ENCODE measurements around the gene OTX2.
A peak's percentile ranks its signal among the peaks of the same experiment; 100 is the strongest.

Gene OTX2

GRCh38 chr14:56803816-56804535, 6.3 kb downstream of the OTX2 start:
- Histone ChIP-seq H3K9ac (ENCODE audit: low read length in 2 of 2) (no peak overlapping the region), H3K27me3 (ENCODE audit: control insufficient read depth in 1 of 2, insufficient read depth in 2 of 2, low read length in 2 of 2) (peaks cover 62 to 85% of the 10 kb centered on the region in 2 donors), H3K4me1 (ENCODE audit: control insufficient read depth, insufficient read depth, low read length) (peaks cover 10% of the 10 kb centered on the region), H3K27ac (ENCODE audit: low read length) (no peak overlapping the region), H3K36me3 (ENCODE audit: control insufficient read depth in 2 of 2, insufficient read depth in 2 of 2, low read length in 2 of 2) (no peaks in the 10 kb centered on the region), H3K4me3 (ENCODE audit: low read length in 2 of 2) (no peak overlapping the region), H3K9me3 (ENCODE audit: control insufficient read depth in 2 of 2, low read length in 2 of 2) (peaks cover 0 to 1% of the 10 kb centered on the region in 2 donors)

GRCh38 chr14:56801920-56802319, 8.4 kb downstream of the OTX2 start:
- Histone ChIP-seq H3K27ac (ENCODE audit: low read length) (no peak overlapping the region), H3K36me3 (ENCODE audit: control insufficient read depth in 2 of 2, insufficient read depth in 2 of 2, low read length in 2 of 2) (no peaks in the 10 kb centered on the region), H3K9ac (ENCODE audit: low read length in 2 of 2) (no peak overlapping the region), H3K9me3 (ENCODE audit: control insufficient read depth in 2 of 2, low read length in 2 of 2) (peaks cover 0 to 3% of the 10 kb centered on the region in 2 donors), H3K4me1 (ENCODE audit: control insufficient read depth, insufficient read depth, low read length) (peaks cover 11% of the 10 kb centered on the region), H3K4me3 (ENCODE audit: low read length in 2 of 2) (no peak overlapping the region), H3K27me3 (ENCODE audit: control insufficient read depth in 1 of 2, insufficient read depth in 2 of 2, low read length in 2 of 2) (peaks cover 62 to 85% of the 10 kb centered on the region in 2 donors)

GRCh38 chr14:56799343-56799645, 11.0 kb downstream of the OTX2 start:
- H3K27me3 ChIP-seq (ENCODE audit: control insufficient read depth in 1 of 2, insufficient read depth in 2 of 2, low read length in 2 of 2) = peaks cover 66 to 87% of the 10 kb centered on the region in 2 donors
- no peak overlapping the region for H3K9ac ChIP-seq (ENCODE audit: low read length in 2 of 2)
- H3K4me1 ChIP-seq (ENCODE audit: control insufficient read depth, insufficient read depth, low read length) = peaks cover 11% of the 10 kb centered on the region
- H3K9me3 ChIP-seq (ENCODE audit: control insufficient read depth in 2 of 2, low read length in 2 of 2) = peaks cover 0 to 3% of the 10 kb centered on the region in 2 donors
- no peak overlapping the region for H3K4me3 ChIP-seq (ENCODE audit: low read length in 2 of 2)
- no peak overlapping the region for H3K27ac ChIP-seq (ENCODE audit: low read length)
- H3K36me3 ChIP-seq (ENCODE audit: control insufficient read depth in 2 of 2, insufficient read depth in 2 of 2, low read length in 2 of 2) = no peaks in the 10 kb centered on the region

- peak overlapping the region in 1 of 2 donors; percentile 52 for H3K4me3 ChIP-seq (ENCODE audit: low read length in 2 of 2)
- H3K27ac ChIP-seq (ENCODE audit: low read length) = no peak overlapping the region
- peaks cover 11% of the 10 kb centered on the region for H3K4me1 ChIP-seq (ENCODE audit: control insufficient read depth, insufficient read depth, low read length)
- H3K36me3 ChIP-seq (ENCODE audit: control insufficient read depth in 2 of 2, insufficient read depth in 2 of 2, low read length in 2 of 2) = no peaks in the 10 kb centered on the region
- peaks cover 0 to 3% of the 10 kb centered on the region in 2 donors for H3K9me3 ChIP-seq (ENCODE audit: control insufficient read depth in 2 of 2, low read length in 2 of 2)
- no peak overlapping the region for H3K9ac ChIP-seq (ENCODE audit: low read length in 2 of 2)
- peaks cover 65 to 86% of the 10 kb centered on the region in 2 donors for H3K27me3 ChIP-seq (ENCODE audit: control insufficient read depth in 1 of 2, insufficient read depth in 2 of 2, low read length in 2 of 2)
Measured at GRCh38 chr14:56798447-56799342, 11.6 kb downstream of the OTX2 start.

- peak overlapping the region in 1 of 2 donors; percentile 52 for H3K4me3 ChIP-seq (ENCODE audit: low read length in 2 of 2)
- no peak overlapping the region for H3K27ac ChIP-seq (ENCODE audit: low read length)
- peaks cover 58 to 85% of the 10 kb centered on the region in 2 donors for H3K27me3 ChIP-seq (ENCODE audit: control insufficient read depth in 1 of 2, insufficient read depth in 2 of 2, low read length in 2 of 2)
- H3K9ac ChIP-seq (ENCODE audit: low read length in 2 of 2) = no peak overlapping the region
- no peaks in the 10 kb centered on the region for H3K36me3 ChIP-seq (ENCODE audit: control insufficient read depth in 2 of 2, insufficient read depth in 2 of 2, low read length in 2 of 2)
- peaks cover 0 to 3% of the 10 kb centered on the region in 2 donors for H3K9me3 ChIP-seq (ENCODE audit: control insufficient read depth in 2 of 2, low read length in 2 of 2)
- peaks cover 11% of the 10 kb centered on the region for H3K4me1 ChIP-seq (ENCODE audit: control insufficient read depth, insufficient read depth, low read length)
Measured at GRCh38 chr14:56797569-56798446, 12.5 kb downstream of the OTX2 start.

GRCh38 chr14:56797003-56797568, 13.2 kb downstream of the OTX2 start:
- H3K36me3 ChIP-seq (ENCODE audit: control insufficient read depth in 2 of 2, insufficient read depth in 2 of 2, low read length in 2 of 2) = no peaks in the 10 kb centered on the region
- H3K9me3 ChIP-seq (ENCODE audit: control insufficient read depth in 2 of 2, low read length in 2 of 2) = peaks cover 0 to 3% of the 10 kb centered on the region in 2 donors
- no peak overlapping the region for H3K9ac ChIP-seq (ENCODE audit: low read length in 2 of 2)
- H3K4me1 ChIP-seq (ENCODE audit: control insufficient read depth, insufficient read depth, low read length) = peaks cover 11% of the 10 kb centered on the region
- H3K4me3 ChIP-seq (ENCODE audit: low read length in 2 of 2) = peak overlapping the region in 1 of 2 donors; percentile 52
- no peak overlapping the region for H3K27ac ChIP-seq (ENCODE audit: low read length)
- peaks cover 58 to 87% of the 10 kb centered on the region in 2 donors for H3K27me3 ChIP-seq (ENCODE audit: control insufficient read depth in 1 of 2, insufficient read depth in 2 of 2, low read length in 2 of 2)

GRCh38 chr14:56796259-56796658, 14.0 kb downstream of the OTX2 start:
- Histone ChIP-seq H3K27me3 (ENCODE audit: control insufficient read depth in 1 of 2, insufficient read depth in 2 of 2, low read length in 2 of 2) (peaks cover 51 to 80% of the 10 kb centered on the region in 2 donors), H3K36me3 (ENCODE audit: control insufficient read depth in 2 of 2, insufficient read depth in 2 of 2, low read length in 2 of 2) (no peaks in the 10 kb centered on the region), H3K4me3 (ENCODE audit: low read length in 2 of 2) (no peak overlapping the region), H3K4me1 (ENCODE audit: control insufficient read depth, insufficient read depth, low read length) (peaks cover 11% of the 10 kb centered on the region), H3K9me3 (ENCODE audit: control insufficient read depth in 2 of 2, low read length in 2 of 2) (peaks cover 0 to 3% of the 10 kb centered on the region in 2 donors), H3K27ac (ENCODE audit: low read length) (no peak overlapping the region), H3K9ac (ENCODE audit: low read length in 2 of 2) (no peak overlapping the region)

- Histone ChIP-seq H3K4me1 (ENCODE audit: control insufficient read depth, insufficient read depth, low read length) (peaks cover 11% of the 10 kb centered on the region), H3K36me3 (ENCODE audit: control insufficient read depth in 2 of 2, insufficient read depth in 2 of 2, low read length in 2 of 2) (no peaks in the 10 kb centered on the region), H3K4me3 (ENCODE audit: low read length in 2 of 2) (no peak overlapping the region), H3K27ac (ENCODE audit: low read length) (no peak overlapping the region), H3K27me3 (ENCODE audit: control insufficient read depth in 1 of 2, insufficient read depth in 2 of 2, low read length in 2 of 2) (peaks cover 49 to 71% of the 10 kb centered on the region in 2 donors), H3K9ac (ENCODE audit: low read length in 2 of 2) (no peak overlapping the region), H3K9me3 (ENCODE audit: control insufficient read depth in 2 of 2, low read length in 2 of 2) (peaks cover 0 to 3% of the 10 kb centered on the region in 2 donors)
Measured at GRCh38 chr14:56795284-56795622, 15.0 kb downstream of the OTX2 start.

GRCh38 chr14:56794557-56795283, 15.6 kb downstream of the OTX2 start:
- no peak overlapping the region for H3K4me3 ChIP-seq (ENCODE audit: low read length in 2 of 2)
- peaks cover 0 to 3% of the 10 kb centered on the region in 2 donors for H3K9me3 ChIP-seq (ENCODE audit: control insufficient read depth in 2 of 2, low read length in 2 of 2)
- H3K9ac ChIP-seq (ENCODE audit: low read length in 2 of 2) = no peak overlapping the region
- H3K4me1 ChIP-seq (ENCODE audit: control insufficient read depth, insufficient read depth, low read length) = peaks cover 11% of the 10 kb centered on the region
- no peak overlapping the region for H3K27ac ChIP-seq (ENCODE audit: low read length)
- no peaks in the 10 kb centered on the region for H3K36me3 ChIP-seq (ENCODE audit: control insufficient read depth in 2 of 2, insufficient read depth in 2 of 2, low read length in 2 of 2)
- peaks cover 49 to 66% of the 10 kb centered on the region in 2 donors for H3K27me3 ChIP-seq (ENCODE audit: control insufficient read depth in 1 of 2, insufficient read depth in 2 of 2, low read length in 2 of 2)

Measured in stomach smooth muscle (tissue), 2 donors.